ENCODE measurements around the gene BCLAF3.

- TF ChIP-seq POLR2AphosphoS5 (IDR thresholded peaks at IDR 0.05; ENCODE audit: low read depth, low read length) (no peak), FOXP2 (optimal IDR thresholded peaks at IDR 0.05; ENCODE audit: borderline replicate concordance, extremely low read depth, extremely low read length, insufficient read depth) (no peak), TAF1 (IDR thresholded peaks at IDR 0.05; ENCODE audit: borderline replicate concordance, insufficient read depth, low read length) (no peak), SIN3A (IDR thresholded peaks at IDR 0.05; ENCODE audit: borderline replicate concordance, insufficient read depth, low read length) (no peak)
Observed at GRCh38 chrX:19956306-19956705, 34.6 kb downstream of the BCLAF3 start.

Data from PFSK-1 (cell line).